PC-9 (cell line): ENCODE results near the gene PRR20C. TPM values are rescaled to one million over a fixed set of nuclear protein-coding genes. Genes with fewer than 3 reads are reported as not detected.
"Not testable (repeated sequence)": the region's sequence is repeated elsewhere in the genome, so short reads cannot be mapped to it uniquely, and the experiment has no call there.

Experiments used
- BruUV-seq: library from RNA; stranded (reverse); fragments of 400-500 nt; replicated peaks from 2 replicates; lab custom pipeline; 2021; lab: Mats Ljungman, UMichigan
- CTCF ChIA-PET: fragments of 300-600 bp; sonication (Branson Sonifier 250); formaldehyde crosslinking; loops from one replicate; lab custom pipeline; 2022; ENCODE audit warnings: antibody characterized with exemption; lab: Charles Lee
- POLR2A ChIA-PET: fragments of 300-600 bp; sonication (Branson Sonifier 250); formaldehyde crosslinking; loops from one replicate; lab custom pipeline; 2022; ENCODE audit warnings: antibody characterized with exemption; ENCODE audit not compliant: unreplicated experiment; lab: Charles Lee
- DNase-seq, 2 experiments: peaks; one replicate each; pipeline versions ENCODE4 v3.0.0 to v3.0.0-alpha.2; 2015 to 2022; ENCODE audit warnings: mixed read lengths in 1 of 2
- H2AFZ ChIP-seq: fragments of 200-600 bp; sonication (generic); 2 replicates; pipeline ENCODE4 v1.8.1; 2017; ENCODE audit warnings: antibody characterized with exemption
- H3F3A ChIP-seq: fragments of 200-600 bp; sonication (generic); 2 replicates; pipeline ENCODE4 v1.8.1; 2017; ENCODE audit warnings: antibody characterized with exemption, mild to moderate bottlenecking, low read depth; ENCODE audit not compliant: insufficient read depth
- H3K27ac ChIP-seq: fragments of 200-600 bp; sonication (generic); 2 replicates; pipeline ENCODE4 v1.6.1; 2016; ENCODE audit warnings: mixed run types
- H3K27me3 ChIP-seq: fragments of 200-600 bp; sonication (generic); 2 replicates; pipeline ENCODE4 v1.6.1; 2016; ENCODE audit warnings: low read depth, mixed run types; ENCODE audit not compliant: insufficient read depth
- H3K36me3 ChIP-seq: fragments of 200-600 bp; sonication (generic); 2 replicates; pipeline ENCODE4 v1.6.1; 2016; ENCODE audit warnings: low read depth, mixed run types
- H3K4me1 ChIP-seq: fragments of 200-600 bp; sonication (generic); replicated peaks from 2 replicates; pipeline ENCODE4 v1.6.1; 2016; ENCODE audit warnings: mixed run types; ENCODE audit not compliant: insufficient read depth
- H3K4me2 ChIP-seq: fragments of 200-600 bp; sonication (generic); 2 replicates; pipeline ENCODE4 v1.6.1; 2017; ENCODE audit warnings: mixed run types
- H3K4me3 ChIP-seq: fragments of 200-600 bp; sonication (generic); 2 replicates; pipeline ENCODE4 v1.6.1; 2016; ENCODE audit warnings: mixed run types
- H3K79me2 ChIP-seq: fragments of 200-600 bp; sonication (generic); 2 replicates; pipeline ENCODE4 v1.6.1; 2017; ENCODE audit warnings: low read depth, mixed run types
- H3K9me2 ChIP-seq: fragments of 200-600 bp; sonication (generic); 2 replicates; pipeline ENCODE4 v1.8.1; 2017; ENCODE audit warnings: mild to moderate bottlenecking; ENCODE audit not compliant: insufficient read depth
- H3K9me3 ChIP-seq: fragments of 200-600 bp; sonication (generic); 2 replicates; pipeline ENCODE4 v1.8.1; 2016; ENCODE audit warnings: low read depth; ENCODE audit not compliant: insufficient read depth
- H4K20me1 ChIP-seq: fragments of 200-600 bp; sonication (generic); 2 replicates; pipeline ENCODE4 v1.8.1; 2017; ENCODE audit not compliant: insufficient read depth
- EZH2 ChIP-seq: fragments of 200-600 bp; sonication (generic); IDR thresholded peaks from 2 replicates; pipeline ENCODE4 v1.8.0; 2017; ENCODE audit warnings: antibody characterized with exemption, low read depth
- intact Hi-C: fragments of 100-400 bp; cut with micrococcal nuclease; formaldehyde crosslinking; loops from one replicate; pipeline ENCODE4 v1.10.0; 2022; ENCODE audit not compliant: unreplicated experiment
- total RNA-seq: library from RNA; stranded (reverse); gene quantifications from 2 replicates; pipeline ENCODE4 v1.2.3, GENCODE V29; 2021
- TF ChIP-seq, protein P1 (sequence below): fragments of 200-600 bp; sonication (generic); conservative IDR thresholded peaks from 2 replicates; pipeline ENCODE4 v1.6.1; 2017; ENCODE audit warnings: mixed run types, antibody characterized with exemption, mild to moderate bottlenecking, moderate library complexity

The PRR20C gene
- total RNA-seq, 1 experiment from 2014 or later = not detected

DNA sequence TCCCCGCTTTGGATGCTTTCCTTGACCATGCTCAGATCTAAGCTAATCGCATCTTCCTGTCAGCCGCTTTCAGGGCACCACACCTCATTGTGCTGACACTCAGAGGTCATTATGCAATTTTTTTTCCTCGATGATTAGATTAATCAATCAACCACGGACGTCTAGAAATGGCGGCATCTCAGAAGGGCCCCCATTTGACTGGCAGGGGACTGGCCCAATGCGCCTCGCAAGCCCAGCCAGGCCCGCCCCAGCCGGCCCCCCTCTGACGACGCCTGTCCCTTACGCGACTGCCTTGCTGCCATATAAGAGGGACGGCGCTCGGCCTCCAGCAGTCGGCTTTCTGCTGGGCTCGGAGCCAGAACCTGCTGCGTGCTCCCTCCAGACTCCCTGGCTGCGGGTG lies 6.7 kb upstream of the PRR20C start, which contains the start of gene PRR20B:
Gene PRR20B, plus strand, starts transcription at position 301 of the 400 bp plus-strand sequence. CDS start 387 bp downstream, outside the sequence.
- CTCF ChIA-PET = not testable (repeated sequence)

DNA sequence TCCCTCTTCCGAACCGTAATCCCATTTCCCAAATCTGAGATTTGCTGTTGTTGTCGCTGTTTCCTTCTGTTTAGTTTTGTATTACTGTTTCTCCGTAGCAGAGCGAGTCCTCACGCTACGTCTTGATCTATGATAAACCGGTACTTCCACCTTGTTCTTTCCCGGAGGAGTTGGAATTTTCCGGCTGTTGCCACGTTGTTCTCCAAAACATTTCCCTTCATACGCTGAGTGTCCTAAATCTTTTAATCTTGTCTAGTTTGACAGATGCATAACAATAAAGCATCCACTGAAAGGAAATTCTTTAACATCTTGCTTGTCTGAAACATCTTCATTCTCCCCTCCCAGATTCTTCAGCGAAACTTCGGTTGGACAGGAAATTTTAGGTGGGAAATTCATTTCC lies 5.8 kb upstream of the PRR20C start:
- H3F3A ChIP-seq, H3K27me3 ChIP-seq, H3K79me2 ChIP-seq, CTCF ChIA-PET, POLR2A ChIA-PET, intact Hi-C loops, H4K20me1 ChIP-seq, H3K4me2 ChIP-seq, H3K27ac ChIP-seq, H3K9me2 ChIP-seq, H3K4me3 ChIP-seq, H3K9me3 ChIP-seq, H3K4me1 ChIP-seq, DNase-seq, H3K36me3 ChIP-seq, H2AFZ ChIP-seq, BruUV-seq: not testable (repeated sequence)

More for the DNA sequence above, 6.7 kb upstream of the PRR20C start, which contains the start of gene PRR20B:
- POLR2A ChIA-PET, H3F3A ChIP-seq, H3K27ac ChIP-seq, H3K36me3 ChIP-seq, H3K4me1 ChIP-seq, H4K20me1 ChIP-seq, intact Hi-C loops, H3K27me3 ChIP-seq, H3K4me2 ChIP-seq, H3K4me3 ChIP-seq, H3K9me3 ChIP-seq, H3K79me2 ChIP-seq, DNase-seq, H3K9me2 ChIP-seq, BruUV-seq, H2AFZ ChIP-seq: not testable (repeated sequence)

DNA sequence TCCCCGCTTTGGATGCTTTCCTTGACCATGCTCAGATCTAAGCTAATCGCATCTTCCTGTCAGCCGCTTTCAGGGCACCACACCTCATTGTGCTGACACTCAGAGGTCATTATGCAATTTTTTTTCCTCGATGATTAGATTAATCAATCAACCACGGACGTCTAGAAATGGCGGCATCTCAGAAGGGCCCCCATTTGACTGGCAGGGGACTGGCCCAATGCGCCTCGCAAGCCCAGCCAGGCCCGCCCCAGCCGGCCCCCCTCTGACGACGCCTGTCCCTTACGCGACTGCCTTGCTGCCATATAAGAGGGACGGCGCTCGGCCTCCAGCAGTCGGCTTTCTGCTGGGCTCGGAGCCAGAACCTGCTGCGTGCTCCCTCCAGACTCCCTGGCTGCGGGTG lies 6.5 kb downstream of the PRR20C start, which contains the start of gene PRR20D:
Gene PRR20D, plus strand, starts transcription at position 301 of the 400 bp plus-strand sequence. CDS start 387 bp downstream, outside the sequence.
- H3F3A ChIP-seq, intact Hi-C loops, H2AFZ ChIP-seq, CTCF ChIA-PET, H3K4me3 ChIP-seq, POLR2A ChIA-PET, H3K4me1 ChIP-seq, BruUV-seq, H3K27me3 ChIP-seq, DNase-seq, H3K36me3 ChIP-seq, H3K9me2 ChIP-seq, H3K27ac ChIP-seq, H3K79me2 ChIP-seq, H4K20me1 ChIP-seq, H3K4me2 ChIP-seq, H3K9me3 ChIP-seq: not testable (repeated sequence)

DNA sequence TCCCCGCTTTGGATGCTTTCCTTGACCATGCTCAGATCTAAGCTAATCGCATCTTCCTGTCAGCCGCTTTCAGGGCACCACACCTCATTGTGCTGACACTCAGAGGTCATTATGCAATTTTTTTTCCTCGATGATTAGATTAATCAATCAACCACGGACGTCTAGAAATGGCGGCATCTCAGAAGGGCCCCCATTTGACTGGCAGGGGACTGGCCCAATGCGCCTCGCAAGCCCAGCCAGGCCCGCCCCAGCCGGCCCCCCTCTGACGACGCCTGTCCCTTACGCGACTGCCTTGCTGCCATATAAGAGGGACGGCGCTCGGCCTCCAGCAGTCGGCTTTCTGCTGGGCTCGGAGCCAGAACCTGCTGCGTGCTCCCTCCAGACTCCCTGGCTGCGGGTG lies 13.0 kb downstream of the PRR20C start, which contains the start of gene PRR20E:
Gene PRR20E, plus strand, starts transcription at position 301 of the 400 bp plus-strand sequence. CDS start 387 bp downstream, outside the sequence.
- H4K20me1 ChIP-seq, H3K4me3 ChIP-seq, H3K27me3 ChIP-seq, H3K9me2 ChIP-seq, H3K4me2 ChIP-seq, BruUV-seq, H3K36me3 ChIP-seq, H3K9me3 ChIP-seq, CTCF ChIA-PET, H3F3A ChIP-seq, H3K27ac ChIP-seq, intact Hi-C loops, POLR2A ChIA-PET, H2AFZ ChIP-seq, H3K79me2 ChIP-seq, H3K4me1 ChIP-seq, DNase-seq: not testable (repeated sequence)

DNA sequence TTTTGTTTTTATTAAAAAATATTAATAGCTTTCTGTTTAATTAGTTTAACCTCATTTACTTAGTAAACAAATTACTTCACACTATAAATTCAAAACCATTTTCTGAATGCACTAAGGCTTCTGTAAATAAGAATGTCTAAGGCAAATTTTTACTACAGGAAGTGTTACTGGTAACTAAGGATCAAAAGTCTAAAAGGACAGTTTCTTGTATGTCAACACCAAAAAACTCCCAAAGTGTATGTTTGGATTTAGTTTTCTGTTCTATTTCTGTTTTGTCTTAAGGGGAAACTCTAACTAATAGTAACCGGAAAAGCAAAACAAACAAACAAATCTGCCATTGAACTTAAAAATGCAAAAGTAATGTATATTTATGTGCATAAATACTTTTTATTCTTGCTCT lies 37.8 kb downstream of the PRR20C start:
- no TSS peak for BruUV-seq
- H3K27me3 ChIP-seq = no peaks in the 10 kb centered on the region
- no peaks in the 10 kb centered on the region for H3K9me2 ChIP-seq
- no peaks in the 10 kb centered on the region for H3K9me3 ChIP-seq
- no peaks in the 10 kb centered on the region for H4K20me1 ChIP-seq
- H3K79me2 ChIP-seq = no peaks in the 10 kb centered on the region
- H3K36me3 ChIP-seq = no peaks in the 10 kb centered on the region
- no peaks in the 10 kb centered on the region for H3K4me1 ChIP-seq
- no peaks in the 10 kb centered on the region for H3F3A ChIP-seq
- CTCF ChIA-PET = no interaction called here
- no peak overlapping the region for H2AFZ ChIP-seq
- intact Hi-C loops = no loop called here
- H3K4me3 ChIP-seq = no peak overlapping the region
- no peak overlapping the region for H3K27ac ChIP-seq
- no peak for DNase-seq
- POLR2A ChIA-PET = no interaction called here
- TF ChIP-seq EZH2 = no peak
- TF ChIP-seq, protein P1, sequence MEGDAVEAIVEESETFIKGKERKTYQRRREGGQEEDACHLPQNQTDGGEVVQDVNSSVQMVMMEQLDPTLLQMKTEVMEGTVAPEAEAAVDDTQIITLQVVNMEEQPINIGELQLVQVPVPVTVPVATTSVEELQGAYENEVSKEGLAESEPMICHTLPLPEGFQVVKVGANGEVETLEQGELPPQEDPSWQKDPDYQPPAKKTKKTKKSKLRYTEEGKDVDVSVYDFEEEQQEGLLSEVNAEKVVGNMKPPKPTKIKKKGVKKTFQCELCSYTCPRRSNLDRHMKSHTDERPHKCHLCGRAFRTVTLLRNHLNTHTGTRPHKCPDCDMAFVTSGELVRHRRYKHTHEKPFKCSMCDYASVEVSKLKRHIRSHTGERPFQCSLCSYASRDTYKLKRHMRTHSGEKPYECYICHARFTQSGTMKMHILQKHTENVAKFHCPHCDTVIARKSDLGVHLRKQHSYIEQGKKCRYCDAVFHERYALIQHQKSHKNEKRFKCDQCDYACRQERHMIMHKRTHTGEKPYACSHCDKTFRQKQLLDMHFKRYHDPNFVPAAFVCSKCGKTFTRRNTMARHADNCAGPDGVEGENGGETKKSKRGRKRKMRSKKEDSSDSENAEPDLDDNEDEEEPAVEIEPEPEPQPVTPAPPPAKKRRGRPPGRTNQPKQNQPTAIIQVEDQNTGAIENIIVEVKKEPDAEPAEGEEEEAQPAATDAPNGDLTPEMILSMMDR = no peak
- H3K4me2 ChIP-seq = no peak overlapping the region
